ENCODE data around the gene NREP.

NREP gene

DNA sequence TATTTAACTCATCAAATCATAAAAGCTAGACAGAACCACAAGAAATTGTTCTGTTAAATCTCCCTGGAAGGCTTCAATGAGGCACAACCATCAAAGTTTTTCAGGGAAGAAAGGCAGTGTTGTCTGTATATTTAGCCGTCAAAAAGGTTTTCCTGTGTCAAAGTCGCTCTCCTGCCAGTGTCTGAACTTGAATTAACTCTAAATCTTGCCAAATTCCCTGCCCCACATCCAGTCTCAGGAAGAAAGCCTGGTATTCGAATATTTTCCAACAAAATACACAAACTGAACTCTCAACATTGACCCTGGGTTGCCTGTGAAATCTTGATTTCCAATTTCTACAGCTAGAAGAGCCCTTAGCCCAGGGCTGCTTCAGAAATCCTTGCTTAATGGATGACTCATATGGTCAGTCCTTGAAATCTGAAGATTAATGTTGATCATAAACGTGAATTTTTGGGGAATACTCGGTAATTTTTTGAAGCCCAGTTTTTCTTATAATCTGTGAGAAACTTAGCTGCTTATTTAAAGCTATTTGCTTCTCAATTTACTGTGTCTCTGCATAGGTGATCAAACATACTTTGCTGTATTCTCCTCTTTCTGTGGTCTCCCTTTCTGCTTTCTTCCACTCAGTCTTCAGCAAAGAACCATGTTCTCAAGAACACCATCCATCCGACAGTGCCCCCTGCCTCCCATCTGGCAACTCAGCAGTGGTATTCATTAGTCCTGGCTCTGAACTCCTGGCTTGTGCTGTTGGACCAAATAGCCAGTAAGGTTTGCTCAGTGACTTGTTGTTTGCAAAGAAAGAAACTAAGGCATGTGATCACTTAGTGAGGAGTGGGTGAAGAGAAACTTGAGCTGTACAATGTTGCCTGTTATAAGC is 58.9 kb downstream of the NREP start:
- no peak for FAIRE-seq
- DNase-seq (ENCODE audit: low spot score), result no peak

DNA sequence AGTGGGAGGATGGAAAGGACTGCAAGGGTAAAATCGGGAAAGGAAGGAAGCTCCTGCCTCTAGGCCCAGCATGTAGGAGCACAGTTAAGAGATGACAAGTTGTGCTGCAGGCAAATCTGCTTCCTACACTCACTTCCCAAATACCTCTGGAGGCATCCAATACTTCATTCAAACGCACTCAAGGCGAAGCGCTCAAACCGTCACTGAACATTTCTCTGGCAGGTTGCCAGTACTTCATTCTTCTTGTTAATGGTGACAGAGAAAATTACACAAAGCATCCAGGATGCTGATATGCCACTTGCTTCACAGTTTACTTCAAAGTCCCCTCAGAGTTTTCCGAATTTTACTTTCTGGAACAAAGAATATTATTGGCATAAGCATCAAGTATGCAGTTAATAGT is 59.8 kb downstream of the NREP start:
- no peak for FAIRE-seq
- DNase-seq (ENCODE audit: low spot score), result no peak

- DNase-seq (ENCODE audit: low spot score), result no peak
Observed at GRCh38 chr5:111695991-111696390, 61.0 kb downstream of the NREP start.

GRCh38 chr5:111694133-111694532 is 62.9 kb downstream of the NREP start:
- FAIRE-seq (peak; percentile 64), DNase-seq (ENCODE audit: low spot score) (peak; percentile 11)

More at GRCh38 chr5:111695991-111696390, 61.0 kb downstream of the NREP start:
- FAIRE-seq, result no peak

DNA sequence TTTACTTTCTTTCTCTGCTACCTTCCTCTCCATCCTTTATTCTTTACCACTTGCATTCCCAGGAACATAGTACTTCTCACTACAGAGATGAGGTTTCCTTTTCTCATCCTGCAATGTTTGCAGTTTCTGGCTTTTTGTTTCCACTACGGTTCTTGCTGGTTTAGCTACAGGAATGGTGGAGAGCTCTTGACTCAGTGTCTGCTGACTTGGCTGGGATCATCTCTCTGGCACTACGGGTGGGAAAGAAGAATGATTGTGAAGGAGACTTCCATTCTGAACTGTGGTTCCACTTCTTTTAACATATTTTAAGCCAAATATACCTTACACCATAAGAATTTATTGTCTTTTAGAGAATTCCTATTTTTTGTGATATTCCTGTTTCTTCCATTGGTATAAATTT is 65.1 kb downstream of the NREP start:
- FAIRE-seq (no peak), DNase-seq (ENCODE audit: low spot score) (no peak)

GRCh38 chr5:111691508-111691907 is 65.5 kb downstream of the NREP start:
- no peak for FAIRE-seq
- no peak for DNase-seq (ENCODE audit: low spot score)

- no peak for DNase-seq (ENCODE audit: low spot score)
- no peak for FAIRE-seq
Observed at GRCh38 chr5:111689357-111689935, 67.5 kb downstream of the NREP start.

DNA sequence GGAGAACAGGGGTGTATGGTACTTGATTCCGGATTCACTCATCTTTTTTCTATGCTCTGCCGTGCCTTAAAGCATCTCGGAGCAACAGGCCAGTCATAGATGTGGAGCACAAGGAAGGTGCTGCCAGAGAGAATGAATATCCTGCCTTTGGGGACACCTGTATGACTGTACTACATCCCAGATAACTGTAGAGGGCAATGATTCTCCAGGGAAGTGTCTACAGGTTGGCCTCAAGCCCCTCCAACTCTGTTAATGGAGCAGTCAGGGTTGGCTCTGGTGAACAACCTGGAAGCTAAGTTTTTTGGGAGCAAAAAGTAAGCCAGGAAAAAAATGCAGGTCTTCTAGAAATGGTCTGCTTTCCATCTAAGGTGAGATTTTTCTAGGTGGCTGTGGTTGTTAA is 71.0 kb downstream of the NREP start:
- DNase-seq (ENCODE audit: low spot score) (peak; percentile 36), FAIRE-seq (no peak)

DNA sequence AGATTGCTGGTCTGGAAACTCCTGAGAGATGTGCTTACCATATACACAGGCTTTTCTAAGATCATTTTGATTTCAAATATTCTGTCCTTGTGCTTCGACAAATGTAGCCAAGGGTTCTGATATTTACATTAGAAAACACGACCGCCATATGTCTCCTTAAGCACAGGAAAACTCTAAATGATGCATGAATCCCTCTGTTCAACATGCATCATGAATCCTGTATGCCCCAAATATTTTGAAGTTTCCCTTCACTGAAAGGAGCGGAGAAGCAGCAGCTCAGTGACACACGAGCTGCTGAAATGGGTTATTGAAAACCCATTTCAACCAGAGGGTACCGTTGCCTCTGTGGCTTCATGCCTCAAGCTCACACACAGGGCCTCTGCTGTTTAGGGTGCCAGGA is 74.4 kb downstream of the NREP start:
- no peak for DNase-seq (ENCODE audit: low spot score)
- no peak for FAIRE-seq

GRCh38 chr5:111682121-111682520 is 74.9 kb downstream of the NREP start:
- no peak for FAIRE-seq
- DNase-seq (ENCODE audit: low spot score), result no peak

GRCh38 chr5:111681414-111682120 is 75.4 kb downstream of the NREP start:
- no peak for DNase-seq (ENCODE audit: low spot score)
- no peak for FAIRE-seq

- FAIRE-seq (peak; percentile 82), DNase-seq (ENCODE audit: low spot score) (peak; percentile 74)
Observed at GRCh38 chr5:111680737-111681413, 76.1 kb downstream of the NREP start.

GRCh38 chr5:111679611-111680010 is 77.4 kb downstream of the NREP start:
- DNase-seq (ENCODE audit: low spot score) (no peak), FAIRE-seq (no peak)

All from RCC 7860 (cell line).